Neural cell (in vitro differentiated cells): ENCODE results near the gene PPIP5K1. TPM values are rescaled to one million over a fixed set of nuclear protein-coding genes. Genes with fewer than 3 reads are reported as not detected.

Experiments
- H2AFZ ChIP-seq: fragments of 200-600, 300-800 bp; sonication (generic), shearing (Covaris generic); 2 replicates; pipeline ENCODE4 v1.6.0; 2014; ENCODE audit warnings: low read depth, mild to moderate bottlenecking, antibody characterized with exemption, low read length, moderate library complexity
- H3F3A ChIP-seq: fragments of 200-600 bp; shearing (Covaris generic); 2 replicates; pipeline ENCODE4 v1.6.1; 2016; ENCODE audit warnings: mild to moderate bottlenecking, moderate library complexity, mixed read lengths, antibody characterized with exemption, low read length; ENCODE audit not compliant: insufficient read depth, poor library complexity, severe bottlenecking
- H3K27ac ChIP-seq: fragments of 200-600, 300-800 bp; sonication (generic), shearing (Covaris generic); 2 replicates; pipeline ENCODE4 v1.5.1; 2014; ENCODE audit warnings: mild to moderate bottlenecking, low read length, moderate library complexity
- H3K27me3 ChIP-seq: fragments of 300-800, 200-600 bp; sonication (generic), shearing (Covaris generic); 2 replicates; pipeline ENCODE4 v1.6.0; 2014; ENCODE audit warnings: mild to moderate bottlenecking, low read depth, low read length, moderate library complexity; ENCODE audit not compliant: insufficient read depth
- H3K36me3 ChIP-seq: fragments of 300-800, 200-600 bp; sonication (generic), shearing (Covaris generic); 2 replicates; pipeline ENCODE4 v1.5.1; 2014; ENCODE audit warnings: mild to moderate bottlenecking, antibody characterized with exemption, low read length, moderate library complexity; ENCODE audit not compliant: insufficient read depth
- H3K4me2 ChIP-seq: fragments of 300-800, 200-600 bp; sonication (generic), shearing (Covaris generic); 2 replicates; pipeline ENCODE4 v1.6.0; 2014; ENCODE audit warnings: mild to moderate bottlenecking, low read length
- H3K4me3 ChIP-seq: fragments of 300-800, 200-600 bp; sonication (generic), shearing (Covaris generic); 2 replicates; pipeline ENCODE4 v1.5.1; 2014; ENCODE audit warnings: mild to moderate bottlenecking, low read length, moderate library complexity
- H3K79me2 ChIP-seq: fragments of 200-600 bp; shearing (Covaris generic); replicated peaks from 2 replicates; pipeline ENCODE4 v1.6.0; 2014; ENCODE audit warnings: mild to moderate bottlenecking, low read length, moderate library complexity; ENCODE audit not compliant: insufficient read depth
- H3K9ac ChIP-seq: fragments of 300-800, 200-600 bp; sonication (generic), shearing (Covaris generic); 2 replicates; pipeline ENCODE4 v1.6.1; 2016; ENCODE audit warnings: mild to moderate bottlenecking, low read length, mixed read lengths
- H3K9me2 ChIP-seq: fragments of 200-600 bp; shearing (Covaris generic); 2 replicates; pipeline ENCODE4 v1.6.1; 2016; ENCODE audit warnings: mild to moderate bottlenecking, low read length, mixed read lengths; ENCODE audit not compliant: insufficient read depth
- H3K9me3 ChIP-seq: fragments of 200-600, 300-800 bp; sonication (generic), shearing (Covaris generic); 2 replicates; pipeline ENCODE4 v1.6.1; 2016; ENCODE audit warnings: mild to moderate bottlenecking, mixed run types, low read length, moderate library complexity, mixed read lengths
- H4K20me1 ChIP-seq: fragments of 200-600 bp; shearing (Covaris generic); 2 replicates; pipeline ENCODE4 v1.6.1; 2016; ENCODE audit warnings: mild to moderate bottlenecking, mixed run types; ENCODE audit not compliant: insufficient read depth
- CTCF ChIP-seq: fragments of 450-650 bp; IDR thresholded peaks from 2 replicates; pipeline ENCODE4 v1.5.1; 2014; ENCODE audit warnings: antibody characterized with exemption, mild to moderate bottlenecking, moderate library complexity; ENCODE audit not compliant: poor library complexity, severe bottlenecking
- EP300 ChIP-seq: fragments of 450-650 bp; conservative IDR thresholded peaks from 2 replicates; pipeline ENCODE4 v1.6.1; 2014; ENCODE audit warnings: antibody characterized with exemption, mild to moderate bottlenecking, moderate library complexity; ENCODE audit not compliant: poor library complexity, severe bottlenecking
- EZH2 ChIP-seq: fragments of 200-600, 300-800 bp; shearing (Covaris generic), sonication (generic); IDR thresholded peaks from 2 replicates; pipeline ENCODE4 v1.6.1; 2014; ENCODE audit warnings: antibody characterized with exemption, low read length, borderline replicate concordance, mild to moderate bottlenecking; ENCODE audit not compliant: insufficient read depth, poor library complexity, severe bottlenecking
- MXI1 ChIP-seq: fragments of 450-650 bp; conservative IDR thresholded peaks from 2 replicates; pipeline ENCODE4 v1.6.1; 2014; ENCODE audit warnings: antibody characterized with exemption, mild to moderate bottlenecking; ENCODE audit not compliant: poor library complexity, severe bottlenecking
- POLR2AphosphoS5 ChIP-seq: IDR thresholded peaks from 2 replicates; pipeline ENCODE4 v1.6.1; 2012
- RAD21 ChIP-seq: fragments of 450-650 bp; conservative IDR thresholded peaks from 2 replicates; pipeline ENCODE4 v1.6.1; 2014; ENCODE audit warnings: antibody characterized with exemption, mild to moderate bottlenecking, moderate library complexity
- REST ChIP-seq: IDR thresholded peaks from 2 replicates; pipeline ENCODE4 v1.6.1; 2012; ENCODE audit warnings: borderline replicate concordance
- SMC3 ChIP-seq: fragments of 450-650 bp; conservative IDR thresholded peaks from 2 replicates; pipeline ENCODE4 v1.6.1; 2014; ENCODE audit warnings: antibody characterized with exemption, mild to moderate bottlenecking, moderate library complexity; ENCODE audit not compliant: poor library complexity
- TAF1 ChIP-seq: IDR thresholded peaks from 2 replicates; pipeline ENCODE4 v1.6.1; 2012; ENCODE audit warnings: low read depth
- polyA plus RNA-seq: library from polyadenylated mRNA; depleted of rRNA; stranded (reverse); fragments of >200 nt; gene quantifications from 2 replicates; pipeline ENCODE4 v1.2.3, GENCODE V29; 2014

PPIP5K1 gene
- polyA plus RNA-seq, 1 donor from 2014 or later, result 29.6 TPM

GRCh38 chr15:43492673-43493601 lies 97.1 kb downstream of the PPIP5K1 start, which contains the start of gene TP53BP1:
TSS of gene TP53BP1 (minus strand) at chr15:43493156. CDS start at chr15:43493043, 113 bp downstream.
- Histone ChIP-seq H3K4me3 (peak within 1 kb of the TSS; percentile 74), H3K27ac (peak within 1 kb of the TSS; percentile 99), H3K9ac (peak within 1 kb of the TSS; percentile 95), H4K20me1 (no peaks in the 10 kb centered on the region), H3K79me2 (peaks cover 46% of the 10 kb centered on the region), H2AFZ (peak within 1 kb of the TSS; percentile 94), H3K36me3 (peaks cover 11% of the 10 kb centered on the region), H3K27me3 (no peaks in the 10 kb centered on the region), H3K9me2 (no peaks in the 10 kb centered on the region), H3F3A (peaks cover 10% of the 10 kb centered on the region), H3K9me3 (no peaks in the 10 kb centered on the region), H3K4me2 (peak within 1 kb of the TSS; percentile 99)
- TF ChIP-seq SMC3 (peak; percentile 39), MXI1 (peak; percentile 92), TAF1 (no peak), CTCF (peak; percentile 41), POLR2AphosphoS5 (peak; percentile 98), RAD21 (peak; percentile 44), REST (peak; percentile 70), EP300 (peak; percentile 71), EZH2 (no peak)

- no peaks in the 10 kb centered on the region for H4K20me1 ChIP-seq
- peak overlapping the region; percentile 99 for H3K4me2 ChIP-seq
- H3K27me3 ChIP-seq, result no peaks in the 10 kb centered on the region
- H3K9me2 ChIP-seq, result no peaks in the 10 kb centered on the region
- peak overlapping the region; percentile 74 for H3K4me3 ChIP-seq
- peak overlapping the region; percentile 95 for H3K9ac ChIP-seq
- peaks cover 53% of the 10 kb centered on the region for H3K79me2 ChIP-seq
- H3K36me3 ChIP-seq, result peaks cover 16% of the 10 kb centered on the region
- TF ChIP-seq RAD21 (peak; percentile 7), CTCF (no peak), TAF1 (peak; percentile 11), EZH2 (no peak)
- H3K9me3 ChIP-seq, result no peaks in the 10 kb centered on the region
- H3K27ac ChIP-seq, result peak overlapping the region; percentile 99
- H3F3A ChIP-seq, result peaks cover 10% of the 10 kb centered on the region
- H2AFZ ChIP-seq, result no peak overlapping the region
These were observed 97.7 kb downstream of the PPIP5K1 start for GRCh38 chr15:43492266-43492665.
